Measurements from ENCODE around the gene DYNLT2. TPM values are rescaled to one million over a fixed set of nuclear protein-coding genes. Genes with fewer than 3 reads are reported as not detected.

The DYNLT2 gene
- 1.4 and 3.0 TPM in 2 replicates for total RNA-seq
- long read RNA-seq, transcript TCTE3-202 (1 exons, 2,078 nt) = major isoform, 8 of 8 reads
- long read RNA-seq, partial matches to known transcripts = 0 of 8 reads
- long read RNA-seq, other reads (novel, unspliced or antisense) = 0 of 8 reads

- peak; percentile 98 for DNase-seq (ENCODE audit: extremely low spot score, unreplicated experiment)
- Mint-ChIP-seq H3K27ac (ENCODE audit: unreplicated experiment) (peak within 1 kb of the TSS; percentile 99), H3K4me3 (ENCODE audit: unreplicated experiment) (peak within 1 kb of the TSS; percentile 99), H3K36me3 (ENCODE audit: unreplicated experiment) (peaks cover 2% of the 10 kb centered on the region), H3K4me1 (ENCODE audit: unreplicated experiment) (peaks cover 31% of the 10 kb centered on the region), H3K27me3 (ENCODE audit: unreplicated experiment) (no peaks in the 10 kb centered on the region), H3K9me3 (ENCODE audit: unreplicated experiment) (peaks cover 8% of the 10 kb centered on the region)
- TF ChIP-seq CTCF (IDR thresholded peaks at IDR 0.05) = peak; percentile 30
These were observed at the start of gene DYNLT2, which contains the start of gene ERMARD for GRCh38 chr6:169751242-169752073. Gene DYNLT2, minus strand, starts transcription at chr6:169751572. Its CDS starts 114 bp downstream, at chr6:169751458. Gene ERMARD, plus strand, starts transcription at chr6:169751622. Its CDS starts 36 bp downstream, at chr6:169751658.

- Mint-ChIP-seq H3K9me3 (ENCODE audit: unreplicated experiment) (no peaks in the 10 kb centered on the region), H3K36me3 (ENCODE audit: unreplicated experiment) (no peaks in the 10 kb centered on the region), H3K4me1 (ENCODE audit: unreplicated experiment) (peaks cover 10% of the 10 kb centered on the region), H3K27me3 (ENCODE audit: unreplicated experiment) (peaks cover 48% of the 10 kb centered on the region), H3K27ac (ENCODE audit: unreplicated experiment) (peak overlapping the region; percentile 15), H3K4me3 (ENCODE audit: unreplicated experiment) (no peak overlapping the region)
- peak; percentile 80 for DNase-seq (ENCODE audit: extremely low spot score, unreplicated experiment)
- TF ChIP-seq CTCF (IDR thresholded peaks at IDR 0.05) = no peak
These were observed 49.5 kb upstream of the DYNLT2 start for GRCh38 chr6:169800668-169801395.

GRCh38 chr6:169800116-169800667 is 48.8 kb upstream of the DYNLT2 start:
- no peak for TF ChIP-seq CTCF (IDR thresholded peaks at IDR 0.05)
- H3K27me3 Mint-ChIP-seq (ENCODE audit: unreplicated experiment) = peaks cover 47% of the 10 kb centered on the region
- no peak overlapping the region for H3K4me3 Mint-ChIP-seq (ENCODE audit: unreplicated experiment)
- no peak overlapping the region for H3K27ac Mint-ChIP-seq (ENCODE audit: unreplicated experiment)
- H3K36me3 Mint-ChIP-seq (ENCODE audit: unreplicated experiment) = no peaks in the 10 kb centered on the region
- peaks cover 10% of the 10 kb centered on the region for H3K4me1 Mint-ChIP-seq (ENCODE audit: unreplicated experiment)
- H3K9me3 Mint-ChIP-seq (ENCODE audit: unreplicated experiment) = no peaks in the 10 kb centered on the region
- peak; percentile 75 for DNase-seq (ENCODE audit: extremely low spot score, unreplicated experiment)

GRCh38 chr6:169799474-169799926 is 48.1 kb upstream of the DYNLT2 start:
- Mint-ChIP-seq H3K27ac (ENCODE audit: unreplicated experiment) (no peak overlapping the region), H3K9me3 (ENCODE audit: unreplicated experiment) (no peaks in the 10 kb centered on the region), H3K4me1 (ENCODE audit: unreplicated experiment) (peaks cover 10% of the 10 kb centered on the region), H3K36me3 (ENCODE audit: unreplicated experiment) (no peaks in the 10 kb centered on the region), H3K27me3 (ENCODE audit: unreplicated experiment) (peaks cover 43% of the 10 kb centered on the region), H3K4me3 (ENCODE audit: unreplicated experiment) (no peak overlapping the region)
- peak; percentile 46 for DNase-seq (ENCODE audit: extremely low spot score, unreplicated experiment)
- no peak for TF ChIP-seq CTCF (IDR thresholded peaks at IDR 0.05)

Measured in osteocyte (in vitro differentiated cells).